K562 (cell line): Measurements from ENCODE around the gene RHD. TPM values are rescaled to one million over a fixed set of nuclear protein-coding genes. Genes with fewer than 3 reads are reported as not detected.
A peak's percentile ranks its signal among the peaks of the same experiment; 100 is the strongest.

Experiments used
- ARID3A ChIP-seq: IDR thresholded peaks from 2 replicates; pipeline ENCODE4 v1.6.1; 2012; ENCODE audit warnings: low read depth, low read length, improper control_type of control experiment, borderline replicate concordance
- DEAF1 ChIP-seq: fragments of 450-650 bp; formaldehyde crosslinking; IDR thresholded peaks from 2 replicates; pipeline ENCODE4 v1.4.0; 2020; ENCODE audit warnings: mild to moderate bottlenecking, moderate library complexity
- HLTF ChIP-seq: fragments of 450-650 bp; IDR thresholded peaks from 2 replicates; pipeline ENCODE4 v1.6.1; 2016
- HMG20B ChIP-seq: fragments of 250-450 bp; sonication (Bioruptor Pico); IDR thresholded peaks from 2 replicates; pipeline ENCODE4 v1.5.0; 2021; ENCODE audit warnings: mild to moderate bottlenecking
- KLF10 ChIP-seq: fragments of 250-450 bp; sonication (Bioruptor Pico); IDR thresholded peaks from 2 replicates; pipeline ENCODE4 v1.6.1; 2021; ENCODE audit warnings: matching md5 sums
- MGA ChIP-seq: fragments of 450-650 bp; IDR thresholded peaks from 2 replicates; pipeline ENCODE4 v1.6.1; 2016; ENCODE audit warnings: mild to moderate bottlenecking, moderate library complexity
- MTF1 ChIP-seq: fragments of 250-450 bp; sonication (Bioruptor Pico); IDR thresholded peaks from 2 replicates; pipeline ENCODE4 v1.9.0; 2021; ENCODE audit warnings: moderate library complexity, mild to moderate bottlenecking, inconsistent platforms, borderline replicate concordance
- NFXL1 ChIP-seq: fragments of 450-650 bp; formaldehyde crosslinking; IDR thresholded peaks from 2 replicates; pipeline ENCODE4 v1.4.0; 2021; ENCODE audit warnings: mild to moderate bottlenecking
- RBM25 ChIP-seq: fragments of 200-400 bp; formaldehyde crosslinking; IDR thresholded peaks from 2 replicates; pipeline ENCODE4 v1.6.1; 2018; ENCODE audit warnings: low read length, low read depth, moderate library complexity; ENCODE audit not compliant: severe bottlenecking
- XRCC5 ChIP-seq: fragments of 200-400 bp; formaldehyde crosslinking; IDR thresholded peaks from 2 replicates; pipeline ENCODE4 v1.6.1; 2017; ENCODE audit warnings: low read depth, mild to moderate bottlenecking, low read length
- ZNF124 ChIP-seq: sonication (generic); formaldehyde crosslinking; IDR thresholded peaks from 2 replicates; pipeline ENCODE4 v1.8.1; 2022; ENCODE audit warnings: missing genetic modification reagents
- ZNF77 ChIP-seq: fragments of 250-450 bp; sonication (Bioruptor Pico); IDR thresholded peaks from 2 replicates; pipeline ENCODE4 v1.5.0; 2020
- polyA plus RNA-seq, 8 experiments: library from polyadenylated mRNA; depleted of rRNA in 4 of 8; stranded (reverse) in 5 of 8; unstranded in 3 of 8; fragments of >200 nt; fragmentation: Nextera tagmentation in 2 of 8; fragmentation: Illumina TruSeq in 1 of 8; extraction: Ambion mirVana in 2 of 8; extraction: Trizol in 1 of 8; gene quantifications; 2 replicates each; pipeline versions ENCODE4 v1.2.1 to v1.2.3, GENCODE V29; 2011 to 2014; ENCODE audit warnings: inconsistent platforms in 1 of 8, missing spikeins in 1 of 8
- total RNA-seq, 7 experiments: library from RNA; depleted of rRNA in 6 of 7; stranded (reverse); fragments of >200 nt in 6 of 7; fragmentation: Illumina TruSeq in 2 of 7; extraction: Trizol in 2 of 7; gene quantifications; 2 replicates each; pipeline versions ENCODE4 v1.2.1 to v1.2.3, GENCODE V29; 2011 to 2021; ENCODE audit warnings: low replicate concordance in 1 of 7

RHD gene
- total and polyA plus RNA-seq, 9 of the 15 experiments (the other 6 are each of a cell fraction or from before 2014, with no cell fraction given) = 8.8 to 32.4 (median 15.0) TPM

- TF ChIP-seq DEAF1 (CRISPR knock-in tag) = no peak
- TF ChIP-seq MTF1 (CRISPR knock-in tag) = no peak
- TF ChIP-seq RBM25 = no peak
- no peak for TF ChIP-seq ARID3A
- TF ChIP-seq ZNF77 (CRISPR knock-in tag) = no peak
- TF ChIP-seq XRCC5 = no peak
- peak; percentile 42; the same call in 1 of the 2 replicates for TF ChIP-seq HLTF
- peak; percentile 89 for TF ChIP-seq NFXL1
- no peak for TF ChIP-seq ZNF124
- TF ChIP-seq HMG20B = peak; percentile 75; the same call in 1 of the 2 replicates
- TF ChIP-seq KLF10 = no peak; the same call in 1 of the 2 replicates
- 0 out of 2 replicates have a peak, but pooled peaks have one; percentile 27 for TF ChIP-seq MGA
Measured at GRCh38 chr1:25232027-25232865, 40.1 kb upstream of the RHD start, which contains the start of gene SYF2 (continued).
